K562 (cell line): ENCODE data around the gene RCOR1. TPM values are rescaled to one million over a fixed set of nuclear protein-coding genes. Genes with fewer than 3 reads are reported as not detected.

Experiments used
- BRCA1 ChIP-seq, 2 experiments: fragments of 450-650 bp in 1 of 2; sonication (generic) in 1 of 2; formaldehyde crosslinking in 1 of 2; IDR thresholded peaks; 2 replicates each; pipeline versions ENCODE4 v1.5.0 to v1.6.1; 2017 to 2020; ENCODE audit warnings: mild to moderate bottlenecking in 1 of 2, missing genetic modification reagents in 1 of 2
- CXXC5 ChIP-seq: fragments of 250-450 bp; sonication (Bioruptor Pico); IDR thresholded peaks from 2 replicates; pipeline ENCODE4 v1.8.0; 2022; ENCODE audit warnings: inconsistent platforms, mild to moderate bottlenecking, moderate library complexity
- EWSR1 ChIP-seq: fragments of 450-650 bp; IDR thresholded peaks from 2 replicates; pipeline ENCODE4 v1.6.1; 2018; ENCODE audit warnings: borderline replicate concordance, mild to moderate bottlenecking, low read depth, moderate library complexity; ENCODE audit not compliant: partially characterized antibody
- REST ChIP-seq, 2 experiments: fragments of 450-650 bp; formaldehyde crosslinking in 1 of 2; IDR thresholded peaks; 2 replicates each; pipeline versions ENCODE4 v1.4.0 to v1.6.1; 2014 to 2020; ENCODE audit warnings: mild to moderate bottlenecking in 2 of 2, borderline replicate concordance in 1 of 2, low read depth in 1 of 2
- RFX1 ChIP-seq: fragments of 450-650 bp; IDR thresholded peaks from 2 replicates; pipeline ENCODE4 v1.6.1; 2016; ENCODE audit warnings: mild to moderate bottlenecking, moderate library complexity
- ZNF324 ChIP-seq: fragments of 250-450 bp; sonication (Bioruptor Pico); IDR thresholded peaks from 2 replicates; pipeline ENCODE4 v1.4.0; 2020; ENCODE audit warnings: mild to moderate bottlenecking
- polyA plus RNA-seq, 8 experiments: library from polyadenylated mRNA; depleted of rRNA in 4 of 8; stranded (reverse) in 5 of 8; unstranded in 3 of 8; fragments of >200 nt; fragmentation: Nextera tagmentation in 2 of 8; fragmentation: Illumina TruSeq in 1 of 8; extraction: Ambion mirVana in 2 of 8; extraction: Trizol in 1 of 8; gene quantifications; 2 replicates each; pipeline versions ENCODE4 v1.2.1 to v1.2.3, GENCODE V29; 2011 to 2014; ENCODE audit warnings: inconsistent platforms in 1 of 8, missing spikeins in 1 of 8
- total RNA-seq, 7 experiments: library from RNA; depleted of rRNA in 6 of 7; stranded (reverse); fragments of >200 nt in 6 of 7; fragmentation: Illumina TruSeq in 2 of 7; extraction: Trizol in 2 of 7; gene quantifications; 2 replicates each; pipeline versions ENCODE4 v1.2.1 to v1.2.3, GENCODE V29; 2011 to 2021; ENCODE audit warnings: low replicate concordance in 1 of 7
- TF ChIP-seq, protein P1 (sequence below): fragments of 450-650 bp; IDR thresholded peaks from 2 replicates; pipeline ENCODE4 v1.6.1; 2017; ENCODE audit warnings: mild to moderate bottlenecking, moderate library complexity

Gene RCOR1
- total and polyA plus RNA-seq, 9 of the 15 experiments (the other 6 are each of a cell fraction or from before 2014, with no cell fraction given), result 8.5 to 47.9 (median 20.9) TPM

DNA sequence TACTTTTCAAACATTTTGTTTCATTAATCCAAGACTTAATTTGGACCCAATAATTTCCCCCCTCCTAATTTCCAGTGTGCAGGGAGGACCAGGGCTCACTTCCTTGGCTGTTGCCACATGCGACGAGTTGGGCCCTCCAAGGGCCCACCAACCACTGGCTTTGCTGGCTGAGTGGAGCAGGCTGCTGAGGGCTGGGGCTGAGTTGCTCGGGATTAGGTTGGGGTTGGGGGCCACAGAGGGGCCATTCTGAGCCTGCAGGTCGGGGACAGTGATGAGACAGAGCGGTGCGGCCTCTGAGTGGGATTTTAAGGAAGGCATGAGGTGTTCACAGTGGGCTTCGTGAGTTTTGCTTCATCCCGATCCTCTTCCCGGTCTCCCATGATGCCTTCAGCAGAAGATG is 178.7 kb downstream of the RCOR1 start (continued):
- TF ChIP-seq REST (IDR thresholded peaks at IDR 0.05; ENCODE audit: borderline replicate concordance) (no peak), REST (CRISPR knock-in tag; IDR thresholded peaks at IDR 0.05; ENCODE audit: low read depth) (no peak), CXXC5 (CRISPR knock-in tag) (no peak), BRCA1 (IDR thresholded peaks at IDR 0.05) (no peak), BRCA1 (CRISPR knock-in tag; IDR thresholded peaks at IDR 0.05) (no peak), EWSR1 (no peak), ZNF324 (no peak), RFX1 (no peak)
- TF ChIP-seq, protein P1, sequence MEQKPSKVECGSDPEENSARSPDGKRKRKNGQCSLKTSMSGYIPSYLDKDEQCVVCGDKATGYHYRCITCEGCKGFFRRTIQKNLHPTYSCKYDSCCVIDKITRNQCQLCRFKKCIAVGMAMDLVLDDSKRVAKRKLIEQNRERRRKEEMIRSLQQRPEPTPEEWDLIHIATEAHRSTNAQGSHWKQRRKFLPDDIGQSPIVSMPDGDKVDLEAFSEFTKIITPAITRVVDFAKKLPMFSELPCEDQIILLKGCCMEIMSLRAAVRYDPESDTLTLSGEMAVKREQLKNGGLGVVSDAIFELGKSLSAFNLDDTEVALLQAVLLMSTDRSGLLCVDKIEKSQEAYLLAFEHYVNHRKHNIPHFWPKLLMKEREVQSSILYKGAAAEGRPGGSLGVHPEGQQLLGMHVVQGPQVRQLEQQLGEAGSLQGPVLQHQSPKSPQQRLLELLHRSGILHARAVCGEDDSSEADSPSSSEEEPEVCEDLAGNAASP, result no peak
- TF ChIP-seq, all 486 proteins: peak for 0
